SK-N-SH treated with all-trans-retinoic acid at 6 μM for 48 hours (cell line): Measurements from ENCODE around the gene AP1AR.

Source experiments
- ATAC-seq: fragments of 200-7000 bp; cut with Tn5 transposase; 3 replicates; pipeline ENCODE4 v1.9.1; 2020; ENCODE audit warnings: mild to moderate bottlenecking, moderate library complexity
- BACH2 ChIP-seq: fragments of 250-450 bp; sonication (Bioruptor Pico); IDR thresholded peaks from 2 replicates; pipeline ENCODE4 v1.9.0; 2021; ENCODE audit warnings: mild to moderate bottlenecking, borderline replicate concordance
- CSDC2 ChIP-seq: fragments of 250-450 bp; sonication (Bioruptor Pico); IDR thresholded peaks from 2 replicates; pipeline ENCODE4 v1.5.0; 2020; ENCODE audit warnings: mild to moderate bottlenecking, moderate library complexity
- ESRRG ChIP-seq: fragments of 250-450 bp; sonication (Bioruptor Pico); IDR thresholded peaks from 2 replicates; pipeline ENCODE4 v1.6.1; 2021; ENCODE audit warnings: mild to moderate bottlenecking
- GLIS3 ChIP-seq: fragments of 250-450 bp; sonication (Bioruptor Pico); IDR thresholded peaks from 2 replicates; pipeline ENCODE4 v1.5.0; 2020; ENCODE audit warnings: mild to moderate bottlenecking, moderate library complexity
- ISL1 ChIP-seq: fragments of 250-450 bp; sonication (Bioruptor Pico); IDR thresholded peaks from 2 replicates; pipeline ENCODE4 v2.1.2; 2022; ENCODE audit warnings: mild to moderate bottlenecking, moderate library complexity
- OSR1 ChIP-seq: fragments of 250-450 bp; sonication (Bioruptor Pico); IDR thresholded peaks from 2 replicates; pipeline ENCODE4 v1.8.0; 2022; ENCODE audit warnings: moderate library complexity, mild to moderate bottlenecking, inconsistent platforms
- RARB ChIP-seq: fragments of 250-450 bp; sonication (Bioruptor Pico); IDR thresholded peaks from 2 replicates; pipeline ENCODE4 v1.8.0; 2021; ENCODE audit warnings: mild to moderate bottlenecking, moderate library complexity
- SNAI2 ChIP-seq: fragments of 250-450 bp; sonication (Bioruptor Pico); IDR thresholded peaks from 2 replicates; pipeline ENCODE4 v1.5.0; 2020; ENCODE audit warnings: mild to moderate bottlenecking, moderate library complexity
- TOX ChIP-seq: fragments of 250-450 bp; sonication (Bioruptor Pico); IDR thresholded peaks from 2 replicates; pipeline ENCODE4 v1.8.0; 2021; ENCODE audit warnings: mild to moderate bottlenecking, moderate library complexity, borderline replicate concordance
- ZC3H10 ChIP-seq: fragments of 250-450 bp; sonication (Bioruptor Pico); IDR thresholded peaks from 2 replicates; pipeline ENCODE4 v1.5.1; 2021; ENCODE audit warnings: mild to moderate bottlenecking, moderate library complexity
- ZFP3 ChIP-seq: fragments of 250-450 bp; sonication (Bioruptor Pico); IDR thresholded peaks from 2 replicates; pipeline ENCODE4 v1.5.0; 2020; ENCODE audit warnings: mild to moderate bottlenecking, moderate library complexity
- ZFP30 ChIP-seq: fragments of 450-650 bp; formaldehyde crosslinking; IDR thresholded peaks from 2 replicates; pipeline ENCODE4 v1.5.0; 2022; ENCODE audit warnings: mild to moderate bottlenecking, moderate library complexity
- ZNF565 ChIP-seq: fragments of 450-650 bp; formaldehyde crosslinking; conservative IDR thresholded peaks from 2 replicates; pipeline ENCODE4 v1.5.0; 2020; ENCODE audit warnings: low read depth, mild to moderate bottlenecking, moderate library complexity
- ZNF70 ChIP-seq: fragments of 450-650 bp; formaldehyde crosslinking; IDR thresholded peaks from 2 replicates; pipeline ENCODE4 v1.5.0; 2020; ENCODE audit warnings: mild to moderate bottlenecking, moderate library complexity
- ZNF8 ChIP-seq: fragments of 450-650 bp; formaldehyde crosslinking; IDR thresholded peaks from 2 replicates; pipeline ENCODE4 v1.5.0; 2020; ENCODE audit warnings: mild to moderate bottlenecking, moderate library complexity
- TF ChIP-seq, protein P1 (sequence below): fragments of 250-450 bp; sonication (Bioruptor Pico); IDR thresholded peaks from 2 replicates; pipeline ENCODE4 v1.5.1; 2020; ENCODE audit warnings: low read depth, mild to moderate bottlenecking, moderate library complexity
- TF ChIP-seq, protein P2 (sequence below): fragments of 250-450 bp; sonication (Bioruptor Pico); IDR thresholded peaks from 2 replicates; pipeline ENCODE4 v1.8.0; 2021; ENCODE audit warnings: low read depth, mild to moderate bottlenecking, moderate library complexity, borderline replicate concordance
- TF ChIP-seq, protein P3 (sequence below): fragments of 250-450 bp; sonication (Bioruptor Pico); IDR thresholded peaks from 2 replicates; pipeline ENCODE4 v1.8.0; 2020; ENCODE audit warnings: mild to moderate bottlenecking, moderate library complexity, borderline replicate concordance
- TF ChIP-seq, protein P4 (sequence below): fragments of 250-450 bp; sonication (Bioruptor Pico); IDR thresholded peaks from 2 replicates; pipeline ENCODE4 v1.5.0; 2020; ENCODE audit warnings: mild to moderate bottlenecking, moderate library complexity
- TF ChIP-seq, protein P5 (sequence below): fragments of 250-450 bp; sonication (Bioruptor Pico); IDR thresholded peaks from 2 replicates; pipeline ENCODE4 v1.5.1; 2021; ENCODE audit warnings: mild to moderate bottlenecking, moderate library complexity

Gene AP1AR

DNA sequence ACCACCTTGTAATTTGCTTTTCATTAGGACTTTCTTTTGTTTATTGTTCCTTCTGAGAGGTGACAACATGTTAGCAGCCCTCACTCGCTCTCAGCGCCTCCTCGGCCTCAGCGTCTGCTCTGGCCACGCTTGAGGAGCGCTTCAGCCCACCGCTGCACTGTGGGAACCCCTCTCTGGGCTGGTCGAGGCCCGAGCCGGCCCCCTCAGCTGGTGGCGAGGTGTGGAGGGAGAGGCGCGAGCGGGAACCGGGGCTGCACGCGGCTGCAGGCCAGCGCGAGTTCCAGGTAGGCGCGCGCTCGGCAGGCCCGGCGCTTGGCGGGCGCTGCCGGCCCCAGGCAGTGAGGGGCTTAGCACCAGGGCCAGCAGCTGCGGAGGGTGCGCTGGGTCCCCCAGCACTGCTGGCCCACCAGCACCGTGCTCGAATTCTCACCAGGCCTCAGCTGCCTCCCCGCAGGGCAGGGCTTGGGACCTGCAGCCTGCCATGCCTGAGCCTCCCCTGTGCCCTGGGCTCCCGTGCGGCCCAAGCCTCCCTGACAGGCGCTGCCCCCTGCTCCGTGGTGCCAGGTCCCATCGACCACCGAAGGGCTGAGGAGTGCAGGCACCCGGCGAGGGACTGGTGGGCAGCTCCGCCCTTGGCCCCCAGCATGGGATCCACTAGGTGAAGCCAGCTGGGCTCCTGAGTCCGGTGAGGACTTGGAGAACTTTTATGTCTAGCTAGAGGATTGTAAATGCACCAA, 9.2 kb upstream of the AP1AR start:
- ATAC-seq: no peak

DNA sequence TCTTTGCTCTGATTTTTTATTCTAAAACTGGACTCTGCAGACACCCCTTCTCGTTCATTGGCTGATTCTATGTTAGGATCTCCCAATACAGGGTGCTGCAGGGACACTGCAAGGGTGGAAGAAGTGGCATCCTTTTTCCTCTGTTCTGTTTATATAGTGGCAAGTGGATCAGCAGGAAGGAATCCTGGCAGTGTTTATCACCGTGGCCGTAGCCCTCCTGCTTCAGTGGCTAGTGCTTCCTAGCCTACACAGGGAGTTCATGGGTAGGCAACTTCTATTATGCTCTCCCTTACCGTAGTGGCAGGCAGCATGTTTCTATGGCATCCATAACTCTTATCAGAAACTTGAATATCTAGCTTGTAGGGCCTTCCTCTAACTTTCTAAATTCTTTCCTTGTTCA, 6.4 kb upstream of the AP1AR start:
- no peak for TF ChIP-seq ZNF8 (CRISPR knock-in tag)
- no peak for TF ChIP-seq GLIS3 (CRISPR knock-in tag)
- TF ChIP-seq OSR1 (CRISPR knock-in tag): no peak
- TF ChIP-seq SNAI2 (CRISPR knock-in tag): no peak
- TF ChIP-seq, protein P1, sequence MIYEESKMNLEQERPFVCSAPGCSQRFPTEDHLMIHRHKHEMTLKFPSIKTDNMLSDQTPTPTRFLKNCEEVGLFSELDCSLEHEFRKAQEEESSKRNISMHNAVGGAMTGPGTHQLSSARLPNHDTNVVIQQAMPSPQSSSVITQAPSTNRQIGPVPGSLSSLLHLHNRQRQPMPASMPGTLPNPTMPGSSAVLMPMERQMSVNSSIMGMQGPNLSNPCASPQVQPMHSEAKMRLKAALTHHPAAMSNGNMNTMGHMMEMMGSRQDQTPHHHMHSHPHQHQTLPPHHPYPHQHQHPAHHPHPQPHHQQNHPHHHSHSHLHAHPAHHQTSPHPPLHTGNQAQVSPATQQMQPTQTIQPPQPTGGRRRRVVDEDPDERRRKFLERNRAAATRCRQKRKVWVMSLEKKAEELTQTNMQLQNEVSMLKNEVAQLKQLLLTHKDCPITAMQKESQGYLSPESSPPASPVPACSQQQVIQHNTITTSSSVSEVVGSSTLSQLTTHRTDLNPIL (CRISPR knock-in tag): no peak
- no peak for TF ChIP-seq ESRRG
- no peak for TF ChIP-seq ZC3H10 (CRISPR knock-in tag)
- TF ChIP-seq ZNF70 (CRISPR knock-in tag): no peak
- TF ChIP-seq BACH2: no peak
- TF ChIP-seq, protein P2, sequence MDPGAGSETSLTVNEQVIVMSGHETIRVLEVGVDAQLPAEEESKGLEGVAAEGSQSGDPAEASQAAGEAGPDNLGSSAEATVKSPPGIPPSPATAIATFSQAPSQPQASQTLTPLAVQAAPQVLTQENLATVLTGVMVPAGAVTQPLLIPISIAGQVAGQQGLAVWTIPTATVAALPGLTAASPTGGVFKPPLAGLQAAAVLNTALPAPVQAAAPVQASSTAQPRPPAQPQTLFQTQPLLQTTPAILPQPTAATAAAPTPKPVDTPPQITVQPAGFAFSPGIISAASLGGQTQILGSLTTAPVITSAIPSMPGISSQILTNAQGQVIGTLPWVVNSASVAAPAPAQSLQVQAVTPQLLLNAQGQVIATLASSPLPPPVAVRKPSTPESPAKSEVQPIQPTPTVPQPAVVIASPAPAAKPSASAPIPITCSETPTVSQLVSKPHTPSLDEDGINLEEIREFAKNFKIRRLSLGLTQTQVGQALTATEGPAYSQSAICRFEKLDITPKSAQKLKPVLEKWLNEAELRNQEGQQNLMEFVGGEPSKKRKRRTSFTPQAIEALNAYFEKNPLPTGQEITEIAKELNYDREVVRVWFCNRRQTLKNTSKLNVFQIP (CRISPR knock-in tag): no peak
- TF ChIP-seq TOX (CRISPR knock-in tag): no peak
- TF ChIP-seq CSDC2 (CRISPR knock-in tag): no peak
- no peak for TF ChIP-seq RARB (CRISPR knock-in tag)
- TF ChIP-seq, protein P3, sequence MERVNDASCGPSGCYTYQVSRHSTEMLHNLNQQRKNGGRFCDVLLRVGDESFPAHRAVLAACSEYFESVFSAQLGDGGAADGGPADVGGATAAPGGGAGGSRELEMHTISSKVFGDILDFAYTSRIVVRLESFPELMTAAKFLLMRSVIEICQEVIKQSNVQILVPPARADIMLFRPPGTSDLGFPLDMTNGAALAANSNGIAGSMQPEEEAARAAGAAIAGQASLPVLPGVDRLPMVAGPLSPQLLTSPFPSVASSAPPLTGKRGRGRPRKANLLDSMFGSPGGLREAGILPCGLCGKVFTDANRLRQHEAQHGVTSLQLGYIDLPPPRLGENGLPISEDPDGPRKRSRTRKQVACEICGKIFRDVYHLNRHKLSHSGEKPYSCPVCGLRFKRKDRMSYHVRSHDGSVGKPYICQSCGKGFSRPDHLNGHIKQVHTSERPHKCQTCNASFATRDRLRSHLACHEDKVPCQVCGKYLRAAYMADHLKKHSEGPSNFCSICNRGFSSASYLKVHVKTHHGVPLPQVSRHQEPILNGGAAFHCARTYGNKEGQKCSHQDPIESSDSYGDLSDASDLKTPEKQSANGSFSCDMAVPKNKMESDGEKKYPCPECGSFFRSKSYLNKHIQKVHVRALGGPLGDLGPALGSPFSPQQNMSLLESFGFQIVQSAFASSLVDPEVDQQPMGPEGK (CRISPR knock-in tag): no peak
- TF ChIP-seq, protein P4, sequence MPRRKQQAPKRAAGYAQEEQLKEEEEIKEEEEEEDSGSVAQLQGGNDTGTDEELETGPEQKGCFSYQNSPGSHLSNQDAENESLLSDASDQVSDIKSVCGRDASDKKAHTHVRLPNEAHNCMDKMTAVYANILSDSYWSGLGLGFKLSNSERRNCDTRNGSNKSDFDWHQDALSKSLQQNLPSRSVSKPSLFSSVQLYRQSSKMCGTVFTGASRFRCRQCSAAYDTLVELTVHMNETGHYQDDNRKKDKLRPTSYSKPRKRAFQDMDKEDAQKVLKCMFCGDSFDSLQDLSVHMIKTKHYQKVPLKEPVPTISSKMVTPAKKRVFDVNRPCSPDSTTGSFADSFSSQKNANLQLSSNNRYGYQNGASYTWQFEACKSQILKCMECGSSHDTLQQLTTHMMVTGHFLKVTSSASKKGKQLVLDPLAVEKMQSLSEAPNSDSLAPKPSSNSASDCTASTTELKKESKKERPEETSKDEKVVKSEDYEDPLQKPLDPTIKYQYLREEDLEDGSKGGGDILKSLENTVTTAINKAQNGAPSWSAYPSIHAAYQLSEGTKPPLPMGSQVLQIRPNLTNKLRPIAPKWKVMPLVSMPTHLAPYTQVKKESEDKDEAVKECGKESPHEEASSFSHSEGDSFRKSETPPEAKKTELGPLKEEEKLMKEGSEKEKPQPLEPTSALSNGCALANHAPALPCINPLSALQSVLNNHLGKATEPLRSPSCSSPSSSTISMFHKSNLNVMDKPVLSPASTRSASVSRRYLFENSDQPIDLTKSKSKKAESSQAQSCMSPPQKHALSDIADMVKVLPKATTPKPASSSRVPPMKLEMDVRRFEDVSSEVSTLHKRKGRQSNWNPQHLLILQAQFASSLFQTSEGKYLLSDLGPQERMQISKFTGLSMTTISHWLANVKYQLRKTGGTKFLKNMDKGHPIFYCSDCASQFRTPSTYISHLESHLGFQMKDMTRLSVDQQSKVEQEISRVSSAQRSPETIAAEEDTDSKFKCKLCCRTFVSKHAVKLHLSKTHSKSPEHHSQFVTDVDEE (CRISPR knock-in tag): no peak
- no peak for TF ChIP-seq ZNF565 (CRISPR knock-in tag)
- no peak for TF ChIP-seq ZFP30 (CRISPR knock-in tag)
- no peak for TF ChIP-seq ISL1 (CRISPR knock-in tag)
- no peak for ATAC-seq

More for the DNA sequence above, 9.2 kb upstream of the AP1AR start:
- TF ChIP-seq CSDC2 (CRISPR knock-in tag) (no peak), RARB (CRISPR knock-in tag) (no peak), ZNF8 (CRISPR knock-in tag) (no peak), ZFP3 (CRISPR knock-in tag) (no peak)

DNA sequence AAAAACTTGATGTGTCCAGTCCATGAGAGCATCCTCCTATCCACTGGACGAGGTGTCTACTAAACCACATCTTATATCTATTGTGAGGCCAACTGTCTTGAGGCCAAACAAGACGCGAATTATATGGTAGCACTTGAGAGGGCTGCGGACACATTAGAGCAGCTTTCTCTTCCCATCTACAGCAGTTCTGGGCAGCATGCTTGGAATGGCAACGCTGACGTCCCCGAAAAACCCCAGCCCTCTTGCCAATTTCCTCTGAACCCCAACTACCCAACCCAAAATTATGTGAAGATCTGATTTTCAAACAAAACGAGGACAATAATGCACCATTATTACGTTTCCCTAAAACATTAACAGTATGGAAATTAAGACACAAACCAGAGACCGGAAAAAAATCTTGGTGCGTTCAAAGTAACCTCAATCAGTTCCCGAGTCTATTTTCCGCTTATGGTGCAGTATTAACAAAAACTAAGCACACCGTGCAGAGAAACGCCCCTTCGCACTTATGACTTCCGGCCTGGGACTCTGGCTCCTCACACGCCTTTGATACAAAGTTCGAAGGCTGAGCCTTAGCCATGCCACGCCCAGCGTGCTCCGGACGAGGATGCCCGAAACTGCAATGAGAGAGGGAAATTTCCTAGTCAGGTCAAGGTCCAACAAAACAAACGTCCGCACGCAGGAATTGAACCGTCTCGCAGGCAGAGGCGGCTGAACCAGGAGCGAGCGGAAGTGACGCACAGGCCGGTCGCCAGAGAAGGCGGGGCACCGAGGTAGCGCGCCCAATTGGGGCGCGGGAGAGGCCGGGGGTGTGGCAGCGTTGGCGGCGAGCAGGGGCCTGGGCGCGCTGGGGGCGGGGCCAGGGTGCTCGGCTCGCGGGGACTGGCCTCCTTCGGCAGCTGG, 458 bp upstream of the AP1AR start:
- TF ChIP-seq ISL1 (CRISPR knock-in tag): no peak
- TF ChIP-seq, protein P5, sequence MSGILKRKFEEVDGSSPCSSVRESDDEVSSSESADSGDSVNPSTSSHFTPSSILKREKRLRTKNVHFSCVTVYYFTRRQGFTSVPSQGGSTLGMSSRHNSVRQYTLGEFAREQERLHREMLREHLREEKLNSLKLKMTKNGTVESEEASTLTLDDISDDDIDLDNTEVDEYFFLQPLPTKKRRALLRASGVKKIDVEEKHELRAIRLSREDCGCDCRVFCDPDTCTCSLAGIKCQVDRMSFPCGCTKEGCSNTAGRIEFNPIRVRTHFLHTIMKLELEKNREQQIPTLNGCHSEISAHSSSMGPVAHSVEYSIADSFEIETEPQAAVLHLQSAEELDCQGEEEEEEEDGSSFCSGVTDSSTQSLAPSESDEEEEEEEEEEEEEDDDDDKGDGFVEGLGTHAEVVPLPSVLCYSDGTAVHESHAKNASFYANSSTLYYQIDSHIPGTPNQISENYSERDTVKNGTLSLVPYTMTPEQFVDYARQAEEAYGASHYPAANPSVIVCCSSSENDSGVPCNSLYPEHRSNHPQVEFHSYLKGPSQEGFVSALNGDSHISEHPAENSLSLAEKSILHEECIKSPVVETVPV (CRISPR knock-in tag): no peak
- TF ChIP-seq GLIS3 (CRISPR knock-in tag): no peak
- no peak for TF ChIP-seq SNAI2 (CRISPR knock-in tag)
- TF ChIP-seq ZC3H10 (CRISPR knock-in tag): no peak
- TF ChIP-seq, all 23 proteins: peak for 0
- peak; percentile 96 for ATAC-seq
